KOPT-K1 (cell line): ENCODE results near the gene GNAZ.

Experiments
- H3K27ac ChIP-seq: fragments of 200-600 bp; sonication (generic); 2 replicates; pipeline ENCODE4 v1.5.1; 2016; ENCODE audit warnings: antibody characterized with exemption, mild to moderate bottlenecking, low read depth, low read length; ENCODE audit not compliant: poor library complexity, severe bottlenecking
- H3K36me3 ChIP-seq: fragments of 200-600 bp; sonication (generic); 2 replicates; pipeline ENCODE4 v1.5.1; 2017; ENCODE audit warnings: antibody characterized with exemption, mild to moderate bottlenecking, low read length, moderate library complexity; ENCODE audit not compliant: insufficient read depth
- H3K9me3 ChIP-seq: fragments of 200-600 bp; sonication (generic); 2 replicates; pipeline ENCODE4 v1.5.1; 2017; ENCODE audit warnings: antibody characterized with exemption, low read length, mild to moderate bottlenecking; ENCODE audit not compliant: insufficient read depth, poor library complexity, severe bottlenecking

GNAZ gene

GRCh38 chr22:23117891-23118646 lies 47.8 kb downstream of the GNAZ start:
- H3K9me3 ChIP-seq, result no peaks in the 10 kb centered on the region
- H3K27ac ChIP-seq, result no peak overlapping the region
- H3K36me3 ChIP-seq, result no peaks in the 10 kb centered on the region

GRCh38 chr22:23118647-23119493 lies 48.6 kb downstream of the GNAZ start:
- Histone ChIP-seq H3K9me3 (no peaks in the 10 kb centered on the region), H3K27ac (peak overlapping the region; percentile 51), H3K36me3 (no peaks in the 10 kb centered on the region)

- H3K27ac ChIP-seq, result peak overlapping the region; percentile 51
Measured at GRCh38 chr22:23119494-23120414, 49.4 kb downstream of the GNAZ start.

GRCh38 chr22:23120415-23120899 lies 50.1 kb downstream of the GNAZ start:
- H3K9me3 ChIP-seq, result no peaks in the 10 kb centered on the region
- H3K27ac ChIP-seq, result peak overlapping the region; percentile 51
- no peaks in the 10 kb centered on the region for H3K36me3 ChIP-seq

More at GRCh38 chr22:23119494-23120414, 49.4 kb downstream of the GNAZ start:
- Histone ChIP-seq H3K9me3 (no peaks in the 10 kb centered on the region), H3K36me3 (no peaks in the 10 kb centered on the region)

GRCh38 chr22:23121000-23121421 lies 50.7 kb downstream of the GNAZ start:
- no peaks in the 10 kb centered on the region for H3K9me3 ChIP-seq
- H3K36me3 ChIP-seq, result no peaks in the 10 kb centered on the region
- H3K27ac ChIP-seq, result no peak overlapping the region

- Histone ChIP-seq H3K27ac (no peak overlapping the region), H3K36me3 (no peaks in the 10 kb centered on the region), H3K9me3 (no peaks in the 10 kb centered on the region)
Measured at GRCh38 chr22:23121424-23121823, 51.1 kb downstream of the GNAZ start.

GRCh38 chr22:23122216-23122957 lies 52.1 kb downstream of the GNAZ start:
- no peaks in the 10 kb centered on the region for H3K9me3 ChIP-seq
- H3K36me3 ChIP-seq, result no peaks in the 10 kb centered on the region
- no peak overlapping the region for H3K27ac ChIP-seq

GRCh38 chr22:23122992-23123803 lies 52.9 kb downstream of the GNAZ start:
- Histone ChIP-seq H3K36me3 (no peaks in the 10 kb centered on the region), H3K9me3 (no peaks in the 10 kb centered on the region)

GRCh38 chr22:23123804-23124254 lies 53.5 kb downstream of the GNAZ start:
- no peaks in the 10 kb centered on the region for H3K36me3 ChIP-seq
- H3K9me3 ChIP-seq, result no peaks in the 10 kb centered on the region
- H3K27ac ChIP-seq, result no peak overlapping the region

More at GRCh38 chr22:23122992-23123803, 52.9 kb downstream of the GNAZ start:
- H3K27ac ChIP-seq, result no peak overlapping the region

GRCh38 chr22:23124611-23125511 lies 54.5 kb downstream of the GNAZ start:
- no peaks in the 10 kb centered on the region for H3K36me3 ChIP-seq
- no peak overlapping the region for H3K27ac ChIP-seq
- H3K9me3 ChIP-seq, result no peaks in the 10 kb centered on the region

GRCh38 chr22:23125512-23126103 lies 55.3 kb downstream of the GNAZ start:
- no peak overlapping the region for H3K27ac ChIP-seq
- H3K9me3 ChIP-seq, result no peaks in the 10 kb centered on the region
- H3K36me3 ChIP-seq, result no peaks in the 10 kb centered on the region
